ENCODE results near the gene SCARB2.

DNA sequence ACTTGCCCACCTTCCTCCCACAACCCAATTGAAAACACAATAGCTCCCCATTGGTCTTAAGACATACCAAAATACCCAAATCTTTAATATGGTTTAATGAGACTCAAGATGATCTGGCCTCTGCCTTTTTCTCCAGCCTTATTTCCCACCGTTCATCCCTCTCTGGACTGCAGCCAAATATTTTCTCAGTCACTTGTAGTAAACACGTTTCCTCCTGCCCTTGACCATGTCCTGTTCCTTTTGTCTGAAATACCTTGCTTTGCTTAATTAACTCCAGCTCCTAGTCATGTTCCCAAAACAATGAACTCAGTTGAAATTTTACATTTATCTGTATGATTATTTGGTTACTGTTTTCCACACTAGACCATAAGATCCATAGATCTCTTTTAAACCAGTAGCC, 57.0 kb downstream of the SCARB2 start:
- no peak for TF ChIP-seq CTCF (IDR thresholded peaks at IDR 0.05)
- no peak for TF ChIP-seq POLR2A (IDR thresholded peaks at IDR 0.05)
